ENCODE data around the gene SLC30A9.

DNA sequence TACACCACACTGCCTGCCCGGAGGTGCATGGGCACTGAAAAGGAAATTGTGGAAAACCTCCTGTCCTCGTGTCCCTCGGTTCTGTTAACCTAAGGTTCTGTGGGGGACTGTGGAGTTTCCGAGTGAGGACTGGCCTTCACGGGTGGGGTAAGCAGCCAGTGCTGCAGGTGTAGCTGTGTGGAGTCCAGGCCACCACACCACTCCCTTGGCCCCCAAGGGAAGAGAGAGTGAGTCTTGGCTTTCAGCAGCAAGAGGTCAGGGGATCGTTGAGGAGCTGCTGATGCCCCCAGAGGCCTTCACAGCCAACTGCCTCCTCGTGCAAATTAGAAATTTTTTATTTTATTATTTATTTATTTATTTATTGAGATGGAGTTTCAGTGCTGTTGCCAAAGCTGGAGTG is 141.8 kb downstream of the SLC30A9 start:
- no peak for TF ChIP-seq MAX (IDR thresholded peaks at IDR 0.05)
- no peak for TF ChIP-seq CTCF (IDR thresholded peaks at IDR 0.05)
